ENCODE data around the gene HYAL3.
A peak's percentile ranks its signal among the peaks of the same experiment; 100 is the strongest.

The HYAL3 gene

DNA sequence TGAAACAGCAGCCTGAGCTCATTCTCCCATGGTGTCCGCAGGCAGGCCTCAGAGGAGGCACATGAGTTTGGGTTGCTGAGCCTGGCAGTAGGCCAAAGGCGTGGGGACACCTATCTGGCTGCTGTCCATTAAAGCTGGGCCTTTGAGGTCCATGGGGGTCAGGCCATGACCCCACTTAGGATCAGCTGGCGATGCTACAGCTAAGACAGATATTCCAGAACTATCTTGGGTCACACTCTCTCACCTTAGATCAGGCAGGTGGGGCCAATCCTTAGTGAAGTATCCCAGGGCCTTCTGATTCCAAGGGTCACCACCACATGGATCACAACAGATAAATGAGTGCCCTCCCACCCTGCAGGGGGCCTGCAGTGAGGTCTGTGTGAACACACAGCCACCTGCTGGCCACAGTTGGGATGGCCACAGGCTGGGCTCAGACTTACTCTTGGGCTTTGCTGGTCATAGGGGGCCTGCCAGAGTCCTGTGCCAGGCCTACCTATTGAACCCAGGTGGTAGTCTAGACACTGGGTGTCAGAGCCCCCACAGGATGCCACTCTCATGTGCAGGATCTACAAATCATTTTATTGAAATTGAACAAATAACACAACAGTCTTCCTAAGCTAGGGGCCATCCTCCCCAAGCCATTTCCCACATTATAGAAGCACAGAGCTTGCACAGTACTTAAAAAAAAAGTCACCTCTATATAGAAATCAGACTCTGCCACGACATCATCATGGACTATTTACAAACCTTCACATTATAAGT lies 25.3 kb upstream of the HYAL3 start:
- H3F3A ChIP-seq (ENCODE audit: insufficient read depth), result peaks cover 9% of the 10 kb centered on the region
- peaks cover 13% of the 10 kb centered on the region for H3K79me2 ChIP-seq (ENCODE audit: insufficient read depth, low read length)
- no peak overlapping the region for H3K27ac ChIP-seq (ENCODE audit: low read depth, low read length)
- H4K20me1 ChIP-seq (ENCODE audit: low read depth, low read length), result no peaks in the 10 kb centered on the region
- H3K4me3 ChIP-seq (ENCODE audit: insufficient read depth, low read length, poor library complexity, severe bottlenecking), result no peak overlapping the region
- H3K36me3 ChIP-seq (ENCODE audit: low read length), result no peaks in the 10 kb centered on the region
- no peak overlapping the region for H2AFZ ChIP-seq (ENCODE audit: low read depth, low read length, severe bottlenecking)
- H3K9ac ChIP-seq (ENCODE audit: low read length), result no peak overlapping the region
- TF ChIP-seq CTCF (IDR thresholded peaks at IDR 0.05; ENCODE audit: insufficient read depth, low read length, poor library complexity, severe bottlenecking) (peak; percentile 60), EZH2phosphoT487 (conservative IDR thresholded peaks at IDR 0.05; ENCODE audit: low read length) (no peak)
- H3K9me3 ChIP-seq (ENCODE audit: insufficient read depth, low read length), result no peaks in the 10 kb centered on the region
- H3K27me3 ChIP-seq (ENCODE audit: low read length), result no peaks in the 10 kb centered on the region
- H3K4me2 ChIP-seq (ENCODE audit: low read depth, low read length, poor library complexity, severe bottlenecking), result no peak overlapping the region
- H3K9me2 ChIP-seq (replicated peaks; ENCODE audit: insufficient read depth, low read length), result no peaks in the 10 kb centered on the region

DNA sequence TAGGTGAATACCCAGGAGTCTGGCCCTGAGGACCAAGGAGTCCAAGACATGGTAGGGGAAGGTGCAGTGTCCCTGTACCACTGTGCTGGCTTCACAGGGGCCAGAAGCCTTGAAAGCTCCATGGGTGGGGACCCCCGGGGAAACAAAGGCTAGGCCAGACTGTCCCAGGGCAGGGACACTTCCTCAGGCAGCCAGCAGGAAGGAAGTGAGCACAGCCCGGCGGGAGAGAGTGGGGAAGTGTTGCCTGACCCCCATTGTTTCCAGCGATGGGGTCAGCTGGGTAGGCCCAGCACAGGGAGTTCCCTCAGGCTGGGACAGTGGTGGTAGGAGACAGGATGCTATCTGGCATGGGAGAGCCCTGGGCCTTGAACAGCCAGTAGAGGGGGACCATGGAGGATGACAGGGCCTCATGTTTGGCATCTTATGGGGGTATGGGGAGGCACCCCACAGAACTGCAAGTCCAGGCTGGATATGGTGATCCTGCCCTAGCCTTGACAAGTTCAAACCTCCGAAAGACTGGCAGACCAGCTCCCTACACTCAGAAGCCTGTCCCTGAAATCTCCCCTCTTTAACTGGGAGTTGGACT lies 24.5 kb upstream of the HYAL3 start:
- H3K27me3 ChIP-seq (ENCODE audit: low read length), result no peaks in the 10 kb centered on the region
- no peak for TF ChIP-seq CTCF (IDR thresholded peaks at IDR 0.05; ENCODE audit: insufficient read depth, low read length, poor library complexity, severe bottlenecking)
- TF ChIP-seq EZH2phosphoT487 (conservative IDR thresholded peaks at IDR 0.05; ENCODE audit: low read length), result no peak
- no peak overlapping the region for H3K27ac ChIP-seq (ENCODE audit: low read depth, low read length)
- no peaks in the 10 kb centered on the region for H3K9me3 ChIP-seq (ENCODE audit: insufficient read depth, low read length)
- no peaks in the 10 kb centered on the region for H3K36me3 ChIP-seq (ENCODE audit: low read length)
- no peaks in the 10 kb centered on the region for H3K9me2 ChIP-seq (replicated peaks; ENCODE audit: insufficient read depth, low read length)
- no peak overlapping the region for H3K4me2 ChIP-seq (ENCODE audit: low read depth, low read length, poor library complexity, severe bottlenecking)
- H3K79me2 ChIP-seq (ENCODE audit: insufficient read depth, low read length), result peaks cover 13% of the 10 kb centered on the region
- peaks cover 5% of the 10 kb centered on the region for H3F3A ChIP-seq (ENCODE audit: insufficient read depth)
- H3K4me3 ChIP-seq (ENCODE audit: insufficient read depth, low read length, poor library complexity, severe bottlenecking), result no peak overlapping the region
- H3K9ac ChIP-seq (ENCODE audit: low read length), result no peak overlapping the region
- H4K20me1 ChIP-seq (ENCODE audit: low read depth, low read length), result no peaks in the 10 kb centered on the region
- H2AFZ ChIP-seq (ENCODE audit: low read depth, low read length, severe bottlenecking), result no peak overlapping the region

DNA sequence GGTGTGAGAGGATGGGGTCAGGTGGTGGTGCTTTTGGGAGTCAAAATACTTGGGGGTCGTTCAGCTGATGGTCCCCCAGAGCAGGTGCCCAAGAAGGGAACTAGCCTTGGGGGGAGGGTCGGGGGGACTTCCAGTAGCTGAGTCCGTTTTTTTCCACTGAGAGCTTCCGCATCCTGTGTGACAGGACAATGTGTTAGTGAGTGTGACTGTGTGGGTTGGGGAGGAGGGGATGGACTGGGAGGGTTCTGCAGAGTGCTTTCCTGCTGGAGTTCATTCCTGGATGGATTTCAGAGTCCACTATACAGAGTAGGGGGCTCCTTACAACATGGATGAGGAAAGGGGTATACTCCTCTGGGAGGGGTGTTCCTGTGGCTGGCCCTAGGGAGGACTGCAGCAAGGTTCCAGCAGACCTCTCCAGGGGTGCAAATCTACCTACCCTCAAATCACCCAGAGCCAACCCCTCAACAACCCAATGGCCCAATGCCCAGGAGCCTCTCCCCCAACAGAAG lies 23.9 kb upstream of the HYAL3 start:
- Histone ChIP-seq H4K20me1 (ENCODE audit: low read depth, low read length) (no peaks in the 10 kb centered on the region), H3K9me3 (ENCODE audit: insufficient read depth, low read length) (no peaks in the 10 kb centered on the region), H3F3A (ENCODE audit: insufficient read depth) (no peaks in the 10 kb centered on the region), H3K9ac (ENCODE audit: low read length) (no peak overlapping the region), H3K36me3 (ENCODE audit: low read length) (no peaks in the 10 kb centered on the region), H3K4me3 (ENCODE audit: insufficient read depth, low read length, poor library complexity, severe bottlenecking) (no peak overlapping the region), H3K27me3 (ENCODE audit: low read length) (no peaks in the 10 kb centered on the region), H2AFZ (ENCODE audit: low read depth, low read length, severe bottlenecking) (no peak overlapping the region), H3K4me2 (ENCODE audit: low read depth, low read length, poor library complexity, severe bottlenecking) (no peak overlapping the region), H3K9me2 (replicated peaks; ENCODE audit: insufficient read depth, low read length) (no peaks in the 10 kb centered on the region), H3K27ac (ENCODE audit: low read depth, low read length) (no peak overlapping the region), H3K79me2 (ENCODE audit: insufficient read depth, low read length) (peaks cover 13% of the 10 kb centered on the region)
- TF ChIP-seq EZH2phosphoT487 (conservative IDR thresholded peaks at IDR 0.05; ENCODE audit: low read length) (no peak), CTCF (IDR thresholded peaks at IDR 0.05; ENCODE audit: insufficient read depth, low read length, poor library complexity, severe bottlenecking) (no peak)
